GM21381 (cell line): ENCODE data around the gene SPDYE3.
"Not testable (repeated sequence)": the region's sequence is repeated elsewhere in the genome, so short reads cannot be mapped to it uniquely, and the experiment has no call there.

ENCODE experiments used
- ATAC-seq: cut with Tn5 transposase; IDR thresholded peaks from one replicate; pipeline ENCODE4 v1.9.1; 2021; ENCODE audit warnings: mild to moderate bottlenecking, moderate library complexity; ENCODE audit not compliant: unreplicated experiment

The SPDYE3 gene, protein sequence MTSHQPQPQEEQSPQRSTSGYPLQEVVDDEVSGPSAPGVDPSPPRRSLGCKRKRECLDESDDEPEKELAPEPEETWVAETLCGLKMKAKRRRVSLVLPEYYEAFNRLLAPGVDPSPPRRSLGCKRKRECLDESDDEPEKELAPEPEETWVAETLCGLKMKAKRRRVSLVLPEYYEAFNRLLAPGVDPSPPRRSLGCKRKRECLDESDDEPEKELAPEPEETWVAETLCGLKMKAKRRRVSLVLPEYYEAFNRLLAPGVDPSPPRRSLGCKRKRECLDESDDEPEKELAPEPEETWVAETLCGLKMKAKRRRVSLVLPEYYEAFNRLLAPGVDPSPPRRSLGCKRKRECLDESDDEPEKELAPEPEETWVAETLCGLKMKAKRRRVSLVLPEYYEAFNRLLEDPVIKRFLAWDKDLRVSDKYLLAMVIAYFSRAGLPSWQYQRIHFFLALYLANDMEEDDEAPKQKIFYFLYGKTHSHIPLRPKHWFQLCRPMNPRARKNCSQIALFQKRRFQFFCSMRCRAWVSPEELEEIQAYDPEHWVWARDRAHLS

DNA sequence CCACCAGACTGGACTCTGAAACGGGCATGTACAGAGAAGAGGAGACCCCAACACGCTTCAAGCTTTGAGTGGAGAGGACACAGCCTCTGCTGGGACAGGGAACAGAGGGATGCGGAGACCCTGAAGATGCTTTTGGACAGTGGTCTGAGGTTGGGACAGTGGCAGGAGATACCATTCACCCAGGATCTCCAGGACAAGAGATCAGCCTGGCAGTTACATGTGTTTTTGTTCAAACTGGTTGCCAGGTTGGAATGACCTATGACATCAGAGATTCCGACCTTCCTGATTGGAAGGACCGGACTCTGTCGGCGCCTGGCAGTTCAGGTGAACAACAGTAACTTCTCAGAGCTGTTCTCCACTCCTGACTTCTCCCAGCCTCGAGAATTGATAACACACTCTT is at the start of gene SPDYE3:
TSS of gene SPDYE3 (plus strand) at position 301 of the 400 bp plus-strand sequence. CDS start 184 bp downstream, outside the sequence.
- not testable (repeated sequence) for ATAC-seq

DNA sequence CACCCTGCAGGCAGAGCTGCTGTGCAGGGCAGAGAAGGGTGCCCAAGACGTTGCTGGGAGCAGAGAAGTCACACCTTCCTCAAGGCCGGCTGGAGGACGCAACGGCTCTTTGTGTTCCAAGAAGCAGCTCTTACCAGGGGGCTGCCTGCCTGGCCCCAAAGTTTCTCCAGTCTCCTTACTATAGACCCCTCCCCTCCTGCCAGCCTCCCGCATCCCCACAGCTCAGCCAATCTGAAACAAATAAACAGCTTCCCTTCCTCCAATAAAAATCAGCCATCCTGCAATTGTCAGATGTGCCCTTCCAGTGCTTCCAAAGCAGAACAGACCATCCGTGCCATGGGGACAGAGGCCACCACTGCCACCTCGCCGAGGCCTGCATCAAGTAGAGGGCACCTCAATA is 47.5 kb upstream of the SPDYE3 start:
- ATAC-seq = not testable (repeated sequence)

DNA sequence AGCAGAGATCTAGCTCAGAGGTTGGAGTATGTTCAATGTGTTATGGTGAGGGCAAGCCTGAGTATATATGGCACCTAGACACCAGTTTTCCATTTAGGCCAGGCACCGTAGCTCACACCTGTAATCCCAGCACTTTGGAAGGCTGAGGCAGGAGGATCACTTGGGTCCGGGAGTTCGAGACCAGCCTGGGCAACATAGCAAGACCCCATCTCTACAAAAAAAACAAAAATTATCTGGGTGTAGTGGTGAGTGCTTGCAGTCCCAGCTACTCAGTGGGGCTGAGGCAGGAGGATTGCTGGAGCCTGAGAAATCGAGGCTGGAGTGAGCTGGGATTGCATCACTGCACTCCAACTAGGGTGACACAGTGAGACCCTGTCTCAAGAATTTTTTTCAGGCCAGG is 44.6 kb upstream of the SPDYE3 start:
- ATAC-seq = not testable (repeated sequence)

DNA sequence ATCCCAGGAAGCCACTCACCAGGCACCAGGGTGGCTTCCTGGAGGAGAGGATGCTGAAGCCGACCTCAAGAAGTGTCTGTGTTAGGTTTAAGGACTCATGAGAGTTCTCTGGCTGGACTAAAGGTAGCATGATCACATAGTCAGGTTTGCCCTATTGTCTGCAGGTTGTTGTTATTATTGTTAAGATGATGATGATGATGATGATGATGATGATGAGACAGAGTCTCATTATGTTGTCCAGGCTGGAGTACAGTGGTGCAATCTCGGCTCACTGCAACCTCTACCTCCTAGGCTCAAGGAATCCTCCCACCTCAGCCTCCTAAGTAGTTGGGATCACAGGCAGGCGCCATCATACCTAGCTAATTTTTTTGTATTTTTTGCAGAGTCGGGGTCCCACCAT is 43.3 kb upstream of the SPDYE3 start:
- not testable (repeated sequence) for ATAC-seq

DNA sequence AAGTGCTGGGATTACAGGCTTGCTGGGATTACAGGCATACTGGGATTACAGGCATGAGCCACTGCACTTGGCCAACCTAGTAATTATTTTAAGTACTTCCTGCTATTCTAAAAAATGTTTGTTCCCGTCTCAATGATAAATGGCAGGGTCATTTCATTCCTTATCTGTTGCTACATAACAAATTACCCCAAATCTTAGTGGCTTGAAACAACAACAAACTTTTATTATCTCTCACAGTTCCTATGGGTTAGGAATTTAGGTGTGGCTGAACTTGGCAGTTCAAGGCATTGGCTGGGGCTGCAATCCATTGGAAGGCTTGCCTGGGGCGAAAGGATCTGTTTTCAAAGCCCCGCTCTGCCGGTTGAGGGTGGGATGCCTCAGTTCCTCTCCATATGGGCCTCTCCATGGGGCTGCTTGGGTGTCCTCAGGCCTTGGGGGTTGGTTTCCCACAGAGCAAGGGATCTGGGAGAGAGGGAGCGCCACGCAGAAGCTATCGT is 42.8 kb upstream of the SPDYE3 start:
- ATAC-seq = not testable (repeated sequence)

DNA sequence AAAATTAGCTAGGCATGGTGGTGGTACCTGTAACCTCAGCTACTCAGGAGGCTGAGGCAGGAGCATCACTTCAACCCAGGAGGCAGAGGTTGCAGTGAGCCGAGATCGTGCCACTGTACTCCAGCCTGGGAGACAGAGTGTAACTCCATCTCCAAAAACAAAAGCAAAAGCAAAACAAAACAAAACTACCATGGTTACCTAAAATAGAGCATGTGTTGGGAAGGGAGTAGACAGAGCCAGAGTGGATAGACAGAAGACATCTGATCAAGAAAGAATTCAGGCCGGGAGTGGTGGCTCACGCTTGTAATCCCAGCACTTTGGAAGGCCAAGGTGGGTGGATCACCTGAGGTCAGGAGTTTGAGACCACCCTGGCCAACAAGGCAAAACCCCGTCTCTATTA is 41.7 kb upstream of the SPDYE3 start:
- not testable (repeated sequence) for ATAC-seq

DNA sequence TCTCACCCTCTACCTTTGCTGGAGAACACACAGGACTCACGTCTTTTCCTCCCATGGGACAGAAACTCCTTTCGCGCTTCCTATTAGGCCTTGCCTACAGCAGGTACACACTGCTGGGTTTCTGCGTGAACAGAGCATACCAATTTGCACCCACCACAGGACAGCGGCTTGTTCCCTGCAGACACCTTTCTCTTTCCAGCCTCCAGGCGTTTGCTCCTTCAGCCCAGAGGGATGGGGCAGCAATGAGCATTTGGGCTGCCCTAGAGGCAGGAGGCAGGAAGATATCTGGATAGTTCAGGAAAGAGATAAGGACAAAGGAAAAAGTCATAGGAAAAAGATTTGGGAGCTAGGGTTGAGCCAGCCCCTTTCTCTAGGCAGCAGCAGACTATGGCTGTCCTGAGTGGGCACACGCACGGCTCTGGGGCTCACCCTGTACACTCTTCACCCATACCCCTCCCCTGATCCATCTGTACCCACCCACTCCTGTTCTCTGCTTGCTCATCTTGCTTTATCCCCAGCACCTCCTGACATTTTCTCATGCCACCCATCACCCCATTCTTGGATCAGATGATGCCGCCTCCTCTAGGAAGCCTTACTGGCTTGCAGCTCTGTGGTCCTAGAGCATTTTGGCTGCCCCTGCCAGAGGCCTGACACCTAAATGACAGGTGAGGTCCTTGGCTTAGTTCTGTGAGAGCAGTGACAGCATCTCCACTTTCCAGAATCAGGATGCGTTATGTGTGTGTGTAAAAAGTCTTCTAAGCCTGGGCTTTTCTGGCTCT is 40.7 kb upstream of the SPDYE3 start:
- no peak for ATAC-seq

DNA sequence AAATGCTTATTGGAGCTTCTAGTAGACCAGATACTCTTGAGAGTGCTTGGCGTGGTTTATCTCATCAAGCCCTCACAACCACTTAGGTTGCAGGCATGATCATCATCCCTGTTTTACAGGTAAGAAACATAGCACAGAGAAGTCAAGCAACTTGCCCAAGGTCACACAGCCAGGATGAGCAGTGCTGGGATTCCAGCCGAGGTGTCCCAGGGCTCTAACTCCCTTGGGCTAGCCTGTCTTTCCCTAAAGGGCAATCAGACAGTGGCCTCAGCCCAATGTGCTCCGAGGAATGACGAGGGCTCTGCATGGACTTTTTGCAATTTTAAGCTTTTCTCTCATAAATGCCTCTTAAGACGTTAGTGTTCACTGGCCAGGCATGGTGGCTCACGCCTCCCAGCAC is 39.9 kb upstream of the SPDYE3 start:
- ATAC-seq = no peak

DNA sequence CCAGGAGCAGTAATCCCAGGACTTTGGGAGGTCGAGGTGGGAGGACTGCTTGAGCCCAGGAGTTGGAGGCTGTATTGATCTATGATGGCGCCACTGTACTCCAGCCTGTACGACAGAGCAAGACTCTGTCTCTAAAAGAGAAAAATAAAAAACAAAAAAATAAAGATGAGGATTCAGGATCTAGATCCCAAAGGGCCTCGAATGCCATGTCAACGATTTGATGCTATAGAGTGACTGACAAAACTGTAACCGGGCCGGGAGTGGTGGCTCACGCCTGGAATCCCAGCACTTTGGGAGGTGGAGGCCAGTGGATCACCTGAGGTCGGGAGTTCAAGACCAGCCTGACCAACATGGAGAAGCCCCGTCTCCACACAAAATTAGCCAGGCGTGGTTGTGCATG is 38.6 kb upstream of the SPDYE3 start:
- ATAC-seq = not testable (repeated sequence)

DNA sequence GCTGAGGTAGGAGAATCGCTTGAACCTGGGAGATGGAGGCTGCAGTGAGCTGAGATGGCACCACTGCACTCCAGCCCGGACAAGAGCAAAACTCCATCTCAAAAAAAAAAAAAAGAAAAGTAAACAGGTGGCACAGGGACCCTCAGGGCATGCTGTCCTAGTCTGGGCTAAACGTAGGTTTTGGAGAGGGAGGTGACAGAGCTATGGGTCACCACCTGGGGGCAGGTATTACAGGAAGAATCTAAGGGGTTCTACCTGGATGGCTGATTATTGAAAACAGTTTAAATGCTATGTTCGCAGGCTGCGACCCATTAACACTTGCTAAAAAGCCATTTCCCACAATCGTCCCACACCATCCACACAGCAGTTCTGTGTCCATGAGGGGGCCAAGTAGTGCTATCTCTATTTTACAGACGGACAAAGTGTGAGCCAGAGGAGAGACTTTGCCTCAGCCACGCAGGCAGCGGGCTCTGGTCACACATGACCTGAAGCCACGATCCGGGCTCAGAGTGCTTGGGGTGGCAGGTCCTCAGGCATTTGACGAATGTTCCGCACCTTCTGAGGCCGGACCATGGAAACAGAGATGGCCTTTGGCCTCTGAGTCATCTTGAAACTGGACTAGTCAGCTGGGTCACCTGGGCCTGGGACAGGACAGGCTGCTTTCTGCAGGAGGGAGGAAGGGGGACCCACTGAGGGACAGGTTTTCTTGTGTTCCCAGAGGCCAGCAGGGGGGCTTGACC is 38.0 kb upstream of the SPDYE3 start:
- not testable (repeated sequence) for ATAC-seq

DNA sequence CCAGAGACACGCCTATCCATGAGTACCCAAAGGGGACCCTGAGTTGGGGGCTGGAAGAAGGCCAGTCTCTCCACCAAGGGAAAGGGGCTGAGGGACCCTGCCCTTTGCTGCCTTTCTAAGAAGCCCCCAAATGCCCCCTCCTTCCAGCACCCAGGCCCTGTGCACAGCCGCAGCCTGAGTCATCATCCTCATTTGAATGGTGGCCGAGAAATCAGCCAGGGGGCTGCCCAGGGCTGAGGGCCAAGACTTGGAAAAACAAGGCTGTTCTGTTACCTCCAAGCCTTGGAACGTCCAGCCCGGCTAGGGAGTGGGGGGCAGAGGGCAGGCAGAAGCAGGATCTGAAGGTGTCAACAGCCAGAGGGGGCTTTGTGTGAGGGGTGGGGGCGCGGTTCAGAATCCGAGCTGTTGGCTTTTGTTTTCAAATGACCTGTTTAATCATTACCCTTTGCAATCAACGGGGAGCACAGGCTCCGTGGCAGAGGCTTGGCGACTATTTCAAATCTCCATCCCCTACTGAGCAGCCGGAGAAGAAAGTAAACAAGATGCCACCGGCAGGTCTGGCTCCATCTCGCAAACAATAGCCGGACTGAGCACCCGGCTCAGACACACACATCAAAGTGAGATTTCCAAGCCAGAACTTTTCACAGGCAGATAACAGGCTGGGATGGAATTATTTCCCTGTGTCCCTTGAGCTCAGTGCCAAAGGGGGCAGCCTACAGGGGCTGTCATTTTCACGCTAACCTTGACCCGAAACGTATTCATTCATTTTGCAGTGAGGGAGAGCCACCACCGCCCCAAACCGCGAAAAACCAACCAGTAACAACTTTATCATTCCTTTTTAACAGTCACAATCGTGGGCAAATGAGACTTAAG is 37.2 kb upstream of the SPDYE3 start:
- ATAC-seq = not testable (repeated sequence)

DNA sequence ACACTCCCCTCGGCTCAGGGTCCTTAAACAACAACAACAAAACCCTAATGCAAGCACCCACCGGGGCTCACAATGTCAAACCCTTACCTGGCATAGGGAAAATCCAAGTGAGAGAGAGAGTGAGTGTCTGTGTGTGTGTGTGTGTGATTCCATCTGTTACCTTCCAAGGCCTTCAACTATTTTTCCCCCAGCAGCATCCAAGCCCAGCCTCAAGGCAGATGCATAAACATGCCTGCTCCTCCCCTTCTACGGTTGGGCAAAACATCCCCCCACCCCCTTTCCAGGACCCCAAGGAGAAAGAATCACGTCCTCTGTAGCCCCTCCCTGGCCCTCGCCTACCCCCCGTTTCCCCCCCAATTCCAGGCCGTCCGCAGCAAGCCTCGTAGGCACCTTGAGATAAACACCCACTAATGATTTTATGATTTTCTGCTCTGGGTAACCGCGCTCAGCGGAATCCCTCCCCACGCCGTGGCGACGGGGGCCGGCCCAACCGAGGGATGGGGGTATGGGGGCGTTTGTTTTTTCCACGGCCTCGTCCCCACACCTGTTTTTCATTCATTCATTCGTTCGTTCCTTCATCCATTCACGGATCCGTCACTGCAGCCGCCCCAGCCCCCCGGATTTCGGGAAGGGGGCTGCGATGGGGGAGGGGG is 36.4 kb upstream of the SPDYE3 start:
- ATAC-seq = not testable (repeated sequence)

DNA sequence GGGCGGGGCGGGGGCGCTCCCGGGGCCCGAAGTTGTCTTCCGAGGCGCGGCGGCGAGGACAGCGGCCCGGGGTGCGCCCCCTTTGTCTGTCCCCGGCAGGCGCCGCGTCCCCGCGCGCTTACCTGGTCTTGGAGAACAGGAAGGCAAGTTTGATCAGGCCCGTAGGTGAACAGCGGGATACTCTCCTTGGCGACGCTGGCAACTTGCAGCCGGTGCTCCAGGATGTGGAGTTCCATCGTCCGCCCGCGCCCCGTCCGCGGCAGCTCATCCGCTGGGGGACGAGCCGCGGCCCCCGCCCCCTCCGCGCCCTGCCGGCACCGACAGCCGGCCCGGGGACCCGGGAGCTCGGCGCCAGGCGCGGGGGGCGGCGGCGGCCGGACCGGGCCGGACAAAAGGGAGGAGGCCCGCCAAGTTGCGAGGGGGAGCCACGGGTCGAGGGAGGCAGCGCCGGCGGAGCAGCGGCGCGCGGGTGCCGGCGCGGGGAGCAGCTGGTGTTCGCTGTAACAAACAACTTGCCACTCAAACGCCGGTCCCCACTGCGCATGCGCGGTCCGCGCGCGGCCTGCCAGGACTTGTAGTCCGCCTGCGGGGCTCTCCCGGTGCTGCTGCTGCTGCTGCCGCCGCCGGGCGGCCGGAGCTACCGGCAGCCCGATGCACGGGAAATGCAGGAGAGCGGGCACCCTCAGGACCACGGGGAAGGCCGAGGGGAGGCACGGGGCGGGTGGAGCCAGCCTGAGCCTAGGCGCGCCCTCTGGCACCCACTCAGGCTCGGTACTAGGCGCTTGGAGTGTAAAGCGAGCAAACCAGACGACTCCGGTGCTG is 35.6 kb upstream of the SPDYE3 start:
- peak; percentile 85 for ATAC-seq

DNA sequence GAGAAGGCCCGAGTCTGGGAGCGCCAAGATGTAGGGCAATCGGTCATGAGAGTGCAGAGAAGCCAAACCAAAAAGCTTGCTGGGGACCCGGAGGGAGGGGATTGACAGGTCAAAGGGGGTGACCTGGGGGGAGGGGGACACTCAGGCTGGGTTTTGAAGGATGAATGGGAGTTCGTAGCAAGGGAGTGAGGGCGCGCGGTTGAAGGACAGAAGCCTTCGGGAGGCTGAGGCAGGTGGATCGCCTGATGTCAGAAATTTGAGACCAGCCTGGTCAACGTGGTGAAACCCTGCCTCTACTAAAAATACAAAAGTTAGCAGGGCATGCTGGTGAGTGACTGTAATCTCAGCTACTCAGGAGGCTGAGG is 35.0 kb upstream of the SPDYE3 start:
- ATAC-seq = not testable (repeated sequence)

DNA sequence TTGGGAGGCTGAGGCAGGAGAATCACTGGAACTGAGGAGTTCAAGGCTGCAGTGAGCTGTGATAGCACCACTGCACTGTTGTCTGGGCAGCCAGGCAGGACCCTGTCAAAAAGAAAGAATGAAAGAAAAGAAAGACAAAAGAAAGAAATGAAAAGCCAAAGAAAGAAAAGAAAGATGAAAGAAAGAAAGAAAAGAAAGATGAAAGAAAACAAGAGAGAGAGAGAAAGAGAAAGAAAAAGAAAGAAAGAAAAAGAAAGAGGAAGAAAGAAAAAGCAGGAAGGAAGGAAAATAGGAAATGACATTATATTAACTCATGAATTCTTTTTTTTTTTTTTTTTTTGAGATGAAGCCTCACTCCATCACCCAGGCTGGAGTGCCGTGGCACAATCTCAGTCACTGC is 32.4 kb upstream of the SPDYE3 start:
- ATAC-seq = no peak

DNA sequence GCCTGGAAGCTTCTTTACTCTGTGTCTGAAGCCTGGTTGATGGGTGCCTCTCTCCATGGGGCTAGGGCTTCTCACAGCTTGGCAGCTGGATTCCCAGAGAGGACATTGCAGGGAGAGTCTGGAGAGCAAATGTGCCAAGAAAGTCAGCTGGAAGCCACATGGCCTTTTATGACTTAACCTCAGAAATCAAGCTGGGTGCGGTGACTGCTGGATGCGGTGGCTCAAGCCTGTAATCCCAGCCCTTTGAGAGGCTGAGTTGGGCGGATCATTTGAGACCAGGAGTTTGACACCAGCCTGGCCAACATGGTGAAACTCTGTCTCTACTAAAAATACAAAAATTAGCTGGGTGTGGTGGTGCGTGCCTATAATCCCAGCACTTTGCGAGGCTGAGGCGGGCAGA is 31.4 kb upstream of the SPDYE3 start:
- ATAC-seq = not testable (repeated sequence)

DNA sequence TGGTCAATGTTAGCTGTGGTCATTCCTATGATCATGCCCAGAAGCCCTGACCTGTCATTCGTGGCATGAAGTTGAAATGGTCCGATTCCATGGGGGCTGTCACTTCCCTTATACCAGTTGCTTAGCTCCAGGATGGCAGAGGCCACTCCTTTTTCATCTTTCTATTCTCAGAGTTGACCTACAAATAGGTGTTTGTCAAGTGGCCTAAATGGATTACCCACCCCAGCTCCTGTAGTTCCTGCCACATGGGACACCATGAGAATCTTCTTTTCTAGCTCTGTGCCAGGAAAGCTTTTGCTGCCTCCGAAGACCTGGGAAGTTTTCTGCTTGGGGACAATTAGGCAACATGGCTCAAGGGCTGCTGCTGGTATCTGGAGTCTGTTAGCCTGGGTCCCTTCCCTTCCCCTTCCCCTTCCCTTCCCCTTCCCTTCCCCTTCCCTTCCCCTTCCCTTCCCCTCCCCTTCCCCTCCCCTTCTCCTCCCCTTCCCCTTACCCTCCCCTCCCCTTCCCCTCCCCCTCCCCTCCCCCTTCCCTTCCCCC is 25.4 kb upstream of the SPDYE3 start:
- ATAC-seq = not testable (repeated sequence)

DNA sequence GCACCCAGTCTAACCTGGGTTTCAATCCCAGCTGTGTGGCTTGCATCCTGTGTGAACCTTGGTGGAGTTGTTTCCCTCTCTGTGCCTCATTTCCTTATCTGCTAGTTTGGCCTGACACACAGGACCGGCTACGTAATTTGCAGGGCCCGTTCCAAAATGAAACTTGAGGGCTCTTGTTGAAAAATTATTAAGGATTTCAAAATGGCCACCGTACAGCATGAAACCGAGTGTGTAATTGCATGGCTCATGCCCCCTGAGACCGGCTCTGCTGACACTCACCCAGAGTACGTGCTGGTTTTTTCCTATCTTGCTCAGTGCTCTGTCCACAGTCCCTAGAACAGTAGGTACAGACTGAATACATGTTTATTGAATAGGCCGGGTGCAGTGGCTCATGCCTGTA is 24.4 kb upstream of the SPDYE3 start:
- ATAC-seq = not testable (repeated sequence)
